Neuronal stem cell (in vitro differentiated cells): Measurements from ENCODE around the gene ZNF33B.

ENCODE experiments used
- DNase-seq: peaks from one replicate; pipeline ENCODE4 v3.0.0-alpha.2; 2013; ENCODE audit warnings: low spot score
- H2AFZ ChIP-seq: one replicate; pipeline ENCODE4 v1.6.1; 2013; ENCODE audit warnings: mild to moderate bottlenecking, low read length, inconsistent platforms
- H2AK5ac ChIP-seq: 2 replicates; pipeline ENCODE4 v1.6.1; 2013; ENCODE audit warnings: low read depth, mild to moderate bottlenecking, inconsistent platforms, low read length, moderate library complexity, mixed read lengths
- H2BK120ac ChIP-seq: 2 replicates; pipeline ENCODE4 v1.6.1; 2013; ENCODE audit warnings: low read depth, mild to moderate bottlenecking, inconsistent platforms, low read length, moderate library complexity, mixed read lengths
- H2BK12ac ChIP-seq: one replicate; pipeline ENCODE4 v1.6.1; 2013; ENCODE audit warnings: low read length, inconsistent platforms
- H2BK15ac ChIP-seq: 2 replicates; pipeline ENCODE4 v1.6.1; 2013; ENCODE audit warnings: mild to moderate bottlenecking, low read length, inconsistent platforms, mixed read lengths
- H2BK5ac ChIP-seq: one replicate; pipeline ENCODE4 v1.6.1; 2013; ENCODE audit warnings: inconsistent platforms, mild to moderate bottlenecking, low read length, moderate library complexity
- H3K14ac ChIP-seq: one replicate; pipeline ENCODE4 v1.6.1; 2013; ENCODE audit warnings: low read length, inconsistent platforms
- H3K18ac ChIP-seq: 2 replicates; pipeline ENCODE4 v1.6.1; 2013; ENCODE audit warnings: low read length, inconsistent platforms
- H3K23ac ChIP-seq: 2 replicates; pipeline ENCODE4 v1.6.1; 2013; ENCODE audit warnings: low read depth, mild to moderate bottlenecking, mixed read lengths, low read length, inconsistent platforms; ENCODE audit not compliant: poor library complexity
- H3K27ac ChIP-seq: replicated peaks from 3 replicates; pipeline ENCODE4 v1.5.1; 2013; ENCODE audit warnings: low read length, inconsistent platforms
- H3K27me3 ChIP-seq, 3 experiments: 2 replicates each; pipeline ENCODE4 v1.6.1; 2013; ENCODE audit warnings: low read length in 3 of 3, mild to moderate bottlenecking in 2 of 3, inconsistent platforms in 1 of 3, low read depth in 1 of 3, mixed read lengths in 1 of 3, moderate library complexity in 1 of 3; ENCODE audit not compliant: control insufficient read depth in 3 of 3, insufficient read depth in 3 of 3
- H3K36me3 ChIP-seq, 2 donors: replicated peaks in 1 of 2; 2 replicates each; pipeline ENCODE4 v1.6.1; 2013; ENCODE audit warnings: low read length in 2 of 2; ENCODE audit not compliant: control insufficient read depth in 2 of 2, insufficient read depth in 2 of 2
- H3K4ac ChIP-seq: 2 replicates; pipeline ENCODE4 v1.6.1; 2013; ENCODE audit warnings: inconsistent platforms, mild to moderate bottlenecking, low read length, moderate library complexity
- H3K4me1 ChIP-seq, 2 donors: 1 replicate in 1 of 2; 2 replicates in 1 of 2; pipeline ENCODE4 v1.6.1; 2013; ENCODE audit warnings: low read length in 2 of 2, low read depth in 1 of 2; ENCODE audit not compliant: control insufficient read depth in 2 of 2, insufficient read depth in 1 of 2
- H3K4me2 ChIP-seq: one replicate; pipeline ENCODE4 v1.6.1; 2013; ENCODE audit warnings: mild to moderate bottlenecking, low read length, inconsistent platforms; ENCODE audit not compliant: insufficient read depth, poor library complexity, severe bottlenecking
- H3K4me3 ChIP-seq, 2 donors: 2 replicates each; pipeline ENCODE4 v1.5.1; 2013; ENCODE audit warnings: low read length in 2 of 2, mild to moderate bottlenecking in 2 of 2, inconsistent platforms in 1 of 2, moderate library complexity in 1 of 2
- H3K79me1 ChIP-seq: one replicate; pipeline ENCODE4 v1.6.1; 2013; ENCODE audit warnings: low read depth, mild to moderate bottlenecking, inconsistent platforms, low read length, moderate library complexity
- H3K9ac ChIP-seq: one replicate; pipeline ENCODE4 v1.6.1; 2013; ENCODE audit warnings: mild to moderate bottlenecking, low read depth, low read length, inconsistent platforms; ENCODE audit not compliant: poor library complexity
- H3K9me3 ChIP-seq, 2 donors: replicated peaks in 1 of 2; 2 replicates each; pipeline versions ENCODE3 to v1.6.1; 2013; ENCODE audit warnings: low read length in 2 of 2, mild to moderate bottlenecking in 2 of 2, inconsistent platforms in 1 of 2, low read depth in 1 of 2, mixed read lengths in 1 of 2, moderate library complexity in 1 of 2; ENCODE audit not compliant: control insufficient read depth in 2 of 2, insufficient read depth in 1 of 2
- H4K8ac ChIP-seq: one replicate; pipeline ENCODE4 v1.6.1; 2013; ENCODE audit warnings: low read depth, mild to moderate bottlenecking, inconsistent platforms, low read length, moderate library complexity
- H4K91ac ChIP-seq: one replicate; pipeline ENCODE4 v1.6.1; 2013; ENCODE audit warnings: low read length, low read depth, mild to moderate bottlenecking, inconsistent platforms; ENCODE audit not compliant: poor library complexity
- WGBS, 2 donors: extraction: QIAGEN DNeasy Blood & Tissue Kit; methylation state at CpG; one replicate each; pipeline ENCODE4 v1.1.7; 2013; ENCODE audit warnings: missing lambda C conversion rate in 2 of 2, mixed read lengths in 1 of 2; ENCODE audit not compliant: insufficient read length in 2 of 2, insufficient replicate concordance in 1 of 2; ENCODE audit errors: extremely low coverage in 2 of 2; 5-methylcytosine and 5-hydroxymethylcytosine counted together

Gene ZNF33B

DNA sequence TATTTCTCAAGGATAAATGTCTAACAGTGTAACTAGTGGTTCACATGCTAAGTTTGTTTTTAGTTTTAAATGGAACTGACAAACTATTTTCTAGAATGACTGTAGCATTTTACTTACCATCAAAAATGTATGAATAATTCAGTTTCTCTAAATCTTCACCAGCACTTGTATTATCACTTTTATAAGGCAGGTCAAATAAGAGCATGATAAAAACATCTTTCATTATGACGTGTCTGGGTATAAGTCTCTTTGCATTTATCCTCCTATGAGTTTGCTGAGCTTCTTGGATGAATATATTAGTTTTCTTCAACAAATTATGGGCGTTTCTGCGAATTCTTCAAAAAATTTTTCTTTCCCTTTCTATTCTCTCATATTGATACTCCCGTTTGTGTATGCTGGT is 19.9 kb downstream of the ZNF33B start:
- Histone ChIP-seq H2BK120ac (no peak overlapping the region), H3K27ac (no peak overlapping the region), H3K18ac (no peak overlapping the region), H3K4me3 (no peak overlapping the region), H2BK5ac (no peak overlapping the region), H3K4me2 (no peak overlapping the region), H3K4ac (no peak overlapping the region), H4K91ac (no peak overlapping the region), H3K23ac (no peak overlapping the region), H2AK5ac (no peak overlapping the region), H2BK15ac (no peak overlapping the region), H2BK12ac (no peak overlapping the region), H2AFZ (no peak overlapping the region), H3K9me3 (no peaks in the 10 kb centered on the region), H3K9ac (no peak overlapping the region), H3K79me1 (no peaks in the 10 kb centered on the region), H3K4me1 (no peaks in the 10 kb centered on the region), H3K27me3 (no peaks in the 10 kb centered on the region), H4K8ac (no peak overlapping the region), H3K36me3 (peaks cover 2 to 53% of the 10 kb centered on the region in 2 donors), H3K14ac (no peak overlapping the region)
- WGBS, 2 donors, result no CpG with 5 or more reads among the region's 4 CpGs
- no peak for DNase-seq

DNA sequence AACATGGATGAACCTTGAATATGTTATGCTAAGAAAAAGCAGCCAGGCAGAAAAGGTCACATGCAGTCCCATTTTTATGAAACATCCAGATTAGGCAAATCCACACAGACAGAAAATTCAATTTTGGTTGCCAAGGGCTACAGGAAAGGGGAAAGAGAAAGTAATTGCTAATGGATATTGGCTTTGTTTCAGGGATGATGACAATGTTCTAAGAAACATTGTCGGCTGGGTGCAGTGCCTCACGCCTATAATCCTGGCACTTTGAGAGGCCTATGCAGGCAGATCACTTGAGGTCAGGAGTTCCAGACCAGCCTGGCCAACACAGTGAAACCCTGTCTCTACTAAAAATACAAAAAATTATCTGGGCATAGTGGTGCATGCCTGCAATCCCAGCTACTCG is 23.0 kb downstream of the ZNF33B start:
- Histone ChIP-seq H3K9ac (no peak overlapping the region), H3K27me3 (no peaks in the 10 kb centered on the region), H3K79me1 (no peaks in the 10 kb centered on the region), H2BK15ac (no peak overlapping the region), H3K27ac (no peak overlapping the region), H2BK5ac (no peak overlapping the region), H3K4me2 (no peak overlapping the region), H4K8ac (no peak overlapping the region), H3K36me3 (peaks cover 2 to 64% of the 10 kb centered on the region in 2 donors), H3K14ac (no peak overlapping the region), H3K4me1 (no peaks in the 10 kb centered on the region), H2AFZ (no peak overlapping the region), H3K9me3 (no peaks in the 10 kb centered on the region), H3K4me3 (no peak overlapping the region), H3K23ac (no peak overlapping the region), H2BK120ac (no peak overlapping the region), H4K91ac (no peak overlapping the region), H3K4ac (no peak overlapping the region), H2AK5ac (no peak overlapping the region), H2BK12ac (no peak overlapping the region), H3K18ac (no peak overlapping the region)
- no peak for DNase-seq
- WGBS, 2 donors, result no CpG with 5 or more reads among the region's 3 CpGs

DNA sequence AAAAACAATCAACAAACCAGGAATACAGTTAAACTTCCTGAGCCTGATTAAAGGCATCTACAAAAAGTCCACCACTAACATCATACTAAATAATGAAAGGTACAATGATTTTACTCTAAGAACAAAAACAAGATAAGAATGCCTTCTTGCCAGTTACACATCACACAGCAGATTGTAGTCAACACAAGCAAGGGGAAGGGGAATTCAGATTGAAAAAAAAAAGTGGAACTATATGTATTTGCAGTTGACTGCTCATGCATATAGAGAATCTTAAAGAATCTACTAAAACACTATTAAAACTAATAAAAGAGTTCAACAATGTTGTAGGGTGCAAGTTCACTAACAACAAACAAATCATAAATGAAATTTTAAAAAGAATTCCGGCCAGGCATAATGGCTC is 28.5 kb downstream of the ZNF33B start:
- peaks cover 2 to 44% of the 10 kb centered on the region in 2 donors for H3K36me3 ChIP-seq
- H3K23ac ChIP-seq, result no peak overlapping the region
- H4K91ac ChIP-seq, result no peak overlapping the region
- no peaks in the 10 kb centered on the region for H3K27me3 ChIP-seq
- H3K9ac ChIP-seq, result no peak overlapping the region
- no CpG with 5 or more reads among the region's 1 CpG for WGBS, 2 donors
- no peak overlapping the region for H3K4me3 ChIP-seq
- H2BK120ac ChIP-seq, result no peak overlapping the region
- no peak for DNase-seq
- no peak overlapping the region for H2AK5ac ChIP-seq
- H3K4ac ChIP-seq, result no peak overlapping the region
- H3K4me2 ChIP-seq, result no peak overlapping the region
- H2BK5ac ChIP-seq, result no peak overlapping the region
- H2AFZ ChIP-seq, result no peak overlapping the region
- no peaks in the 10 kb centered on the region for H3K79me1 ChIP-seq
- H3K14ac ChIP-seq, result no peak overlapping the region
- H2BK15ac ChIP-seq, result no peak overlapping the region
- H2BK12ac ChIP-seq, result no peak overlapping the region
- no peaks in the 10 kb centered on the region for H3K4me1 ChIP-seq
- no peak overlapping the region for H3K27ac ChIP-seq
- no peak overlapping the region for H3K18ac ChIP-seq
- H4K8ac ChIP-seq, result no peak overlapping the region
- no peaks in the 10 kb centered on the region for H3K9me3 ChIP-seq

DNA sequence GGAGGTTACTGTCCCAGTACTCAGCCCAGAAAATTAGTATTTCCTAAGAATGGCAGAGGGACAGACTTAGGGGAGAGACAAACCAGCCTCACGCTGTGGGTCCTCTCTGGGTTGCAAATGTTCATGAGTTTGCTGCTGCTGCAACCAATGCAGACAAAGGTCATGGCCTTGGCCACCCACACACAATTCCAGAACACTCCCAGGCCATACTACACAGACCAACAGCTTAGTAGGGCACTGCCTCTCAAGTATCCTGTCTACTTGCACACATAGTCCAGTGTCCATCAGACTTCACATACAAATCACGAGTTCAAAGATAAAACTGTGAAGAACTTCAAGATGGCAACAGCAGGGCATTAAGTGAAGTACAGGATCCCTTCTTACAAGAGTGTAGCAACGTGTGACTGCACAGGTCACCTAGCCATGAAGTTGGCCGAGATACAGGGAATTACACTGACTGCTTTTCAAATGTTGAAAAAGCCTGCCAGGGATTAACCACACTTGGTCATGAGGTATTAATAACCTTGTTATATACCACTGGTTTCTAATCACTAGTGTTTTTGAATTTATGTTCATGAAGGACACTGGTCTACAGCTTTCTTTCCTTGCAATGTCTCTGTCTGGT is 40.0 kb downstream of the ZNF33B start:
- Histone ChIP-seq H2BK120ac (no peak overlapping the region), H3K4me2 (no peak overlapping the region), H3K9me3 (peaks cover 8 to 24% of the 10 kb centered on the region in 2 donors), H3K79me1 (no peaks in the 10 kb centered on the region), H2BK15ac (no peak overlapping the region), H3K27me3 (no peaks in the 10 kb centered on the region), H2BK12ac (no peak overlapping the region), H3K4me3 (no peak overlapping the region), H2BK5ac (no peak overlapping the region), H3K27ac (no peak overlapping the region), H3K4ac (no peak overlapping the region), H3K9ac (no peak overlapping the region), H3K4me1 (no peaks in the 10 kb centered on the region), H3K14ac (no peak overlapping the region), H4K8ac (no peak overlapping the region), H4K91ac (no peak overlapping the region), H2AFZ (no peak overlapping the region), H3K36me3 (peaks cover 4 to 26% of the 10 kb centered on the region in 2 donors), H3K18ac (no peak overlapping the region), H2AK5ac (no peak overlapping the region), H3K23ac (no peak overlapping the region)
- WGBS, 2 donors, result no CpG with 5 or more reads among the region's 4 CpGs
- DNase-seq, result no peak
